GM23338 (cell line): ENCODE results near the gene VGLL2.

Experiments
- CTCF ChIP-seq, 2 experiments: fragments of 200-600 bp in 1 of 2; sonication (generic) in 1 of 2; conservative IDR thresholded peaks; 2 replicates each; pipeline versions ENCODE4 v1.5.1 to v1.6.1; 2016 to 2017; ENCODE audit warnings: antibody characterized with exemption in 2 of 2, low read depth in 2 of 2, mild to moderate bottlenecking in 2 of 2, moderate library complexity in 1 of 2
- ETS1 ChIP-seq: IDR thresholded peaks from 2 replicates; pipeline ENCODE4 v1.6.1; 2016; ENCODE audit warnings: antibody characterized with exemption
- EZH2 ChIP-seq: fragments of 200-600 bp; sonication (generic); IDR thresholded peaks from one replicate; pipeline ENCODE4 v1.8.0; 2017; ENCODE audit warnings: antibody characterized with exemption, mild to moderate bottlenecking, low read depth; ENCODE audit not compliant: unreplicated experiment
- EZH2phosphoT487 ChIP-seq: fragments of 200-600 bp; sonication (generic); IDR thresholded peaks from one replicate; pipeline ENCODE4 v1.8.1; 2018; ENCODE audit warnings: antibody characterized with exemption; ENCODE audit not compliant: unreplicated experiment
- POLR2AphosphoS5 ChIP-seq: IDR thresholded peaks from 2 replicates; pipeline ENCODE4 v1.6.1; 2016; ENCODE audit warnings: antibody characterized with exemption, low read depth

DNA sequence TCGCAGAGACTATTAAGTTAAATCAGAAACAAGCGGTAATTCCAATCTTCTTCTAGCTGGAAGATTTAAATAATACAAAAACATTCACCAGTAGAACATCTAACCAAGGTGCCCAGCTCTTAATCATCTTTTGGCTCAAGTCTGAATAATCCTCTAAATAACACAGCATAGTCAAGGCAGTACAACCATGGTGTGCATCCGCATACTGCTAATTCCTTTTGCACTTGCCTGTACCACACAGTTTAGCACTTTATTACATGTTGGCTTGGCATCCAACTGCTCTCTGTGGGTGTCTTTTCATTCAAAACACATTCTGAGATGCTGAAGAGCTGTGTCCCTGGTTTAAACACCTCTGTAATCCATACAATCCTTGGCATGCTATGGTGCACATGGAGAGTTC, 42.3 kb downstream of the VGLL2 start:
- TF ChIP-seq EZH2 (no peak), ETS1 (no peak), CTCF (conservative IDR thresholded peaks at IDR 0.05; ENCODE audit: low read depth in 2 of 2) (no peak), POLR2AphosphoS5 (no peak), EZH2phosphoT487 (no peak)
